GM19438 (cell line): ENCODE data around the gene ELK3.

Experiments used
- ATAC-seq: cut with Tn5 transposase; IDR thresholded peaks from one replicate; pipeline ENCODE4 v1.9.1; 2021; ENCODE audit warnings: low read depth; ENCODE audit not compliant: unreplicated experiment

ELK3 gene

DNA sequence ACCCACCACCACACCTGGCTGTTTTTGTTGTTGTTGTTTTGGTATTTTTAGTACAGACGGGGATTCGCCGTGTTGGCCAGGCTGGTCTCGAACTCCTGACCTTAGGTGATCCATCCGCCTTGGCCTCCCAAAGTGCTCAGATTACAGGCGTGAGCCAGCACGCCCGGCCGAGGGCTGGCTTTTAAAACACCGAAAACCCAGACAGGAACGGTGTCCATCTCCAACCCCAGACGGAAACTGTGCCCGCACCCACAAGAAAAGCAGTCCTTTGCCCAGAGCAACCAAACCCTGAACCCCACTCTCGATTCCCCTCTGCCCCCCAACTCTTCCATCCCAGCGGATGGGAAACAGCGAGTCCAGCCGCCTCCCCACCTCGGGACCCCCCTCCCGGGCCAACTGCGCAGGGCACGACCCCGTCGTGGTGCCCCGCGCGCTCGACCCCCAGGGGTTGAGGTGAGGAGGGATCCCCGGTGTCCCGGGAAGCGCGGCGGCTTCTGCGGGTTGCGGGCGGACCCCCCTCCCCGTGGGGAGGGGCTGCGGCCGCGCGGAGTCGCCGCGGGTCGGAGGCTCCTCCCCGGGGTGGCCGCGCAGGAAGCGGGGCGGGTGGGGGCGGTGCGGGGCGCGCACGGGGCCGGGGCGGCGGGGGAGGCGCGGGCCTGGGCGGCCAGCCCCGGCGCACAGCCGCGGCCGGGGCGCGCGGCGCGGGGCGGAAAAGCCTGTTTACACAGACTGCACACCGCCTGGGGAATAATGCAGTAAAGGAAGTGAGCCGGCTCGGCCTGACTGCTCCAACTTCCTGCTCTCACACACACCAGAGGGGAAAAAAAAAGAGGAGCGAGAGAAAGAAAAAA lies at the start of gene ELK3:
Gene ELK3, plus strand, starts transcription at position 651 of the 851 bp plus-strand sequence.
- peak; percentile 63 for ATAC-seq

GRCh38 chr12:96146747-96147146 lies 47.4 kb upstream of the ELK3 start:
- no peak for ATAC-seq

DNA sequence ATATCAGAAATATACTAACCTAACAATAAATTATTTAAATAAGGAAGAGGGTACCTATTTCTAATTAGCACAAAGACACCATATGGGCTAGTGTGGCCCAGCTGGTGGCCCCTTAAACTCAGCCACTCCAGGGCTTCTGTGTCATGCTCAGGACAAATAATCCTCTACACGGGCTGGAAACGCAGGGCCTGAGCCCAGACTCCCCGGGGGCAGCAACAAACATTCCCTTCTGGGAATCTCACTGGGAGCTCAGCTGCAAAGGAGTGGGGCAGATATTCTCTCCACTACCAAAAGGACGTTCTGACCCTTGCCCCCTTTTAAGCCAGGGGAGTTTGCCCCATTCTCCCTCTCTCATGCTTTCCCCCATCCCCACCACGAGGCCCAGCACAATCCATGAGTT lies 43.7 kb upstream of the ELK3 start:
- no peak for ATAC-seq

GRCh38 chr12:96152164-96152563 lies 42.0 kb upstream of the ELK3 start:
- no peak for ATAC-seq

GRCh38 chr12:96153131-96153725 lies 40.9 kb upstream of the ELK3 start:
- ATAC-seq, result no peak

GRCh38 chr12:96155181-96155580 lies 39.0 kb upstream of the ELK3 start:
- no peak for ATAC-seq

GRCh38 chr12:96155781-96156180 lies 38.4 kb upstream of the ELK3 start:
- no peak for ATAC-seq

GRCh38 chr12:96156211-96156610 lies 38.0 kb upstream of the ELK3 start:
- no peak for ATAC-seq

DNA sequence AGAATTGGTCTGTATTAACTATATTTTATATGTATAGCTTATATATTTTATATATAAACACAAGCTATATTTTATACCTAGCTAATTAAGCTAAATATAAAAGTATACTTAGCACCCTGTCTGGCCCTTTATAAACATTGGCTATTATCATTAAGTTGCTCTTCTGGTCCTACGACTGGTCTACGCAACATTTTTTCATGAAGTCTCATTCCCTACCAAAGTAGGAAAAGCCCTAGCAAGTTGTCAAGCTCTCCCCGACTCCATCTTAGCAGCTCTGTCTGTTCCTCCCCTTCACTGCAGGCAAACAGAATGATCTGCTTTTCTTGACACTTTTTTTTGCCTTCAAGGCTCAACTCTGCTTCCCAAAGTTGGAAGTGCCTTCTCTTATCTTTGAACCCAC lies 36.7 kb upstream of the ELK3 start:
- ATAC-seq, result no peak

DNA sequence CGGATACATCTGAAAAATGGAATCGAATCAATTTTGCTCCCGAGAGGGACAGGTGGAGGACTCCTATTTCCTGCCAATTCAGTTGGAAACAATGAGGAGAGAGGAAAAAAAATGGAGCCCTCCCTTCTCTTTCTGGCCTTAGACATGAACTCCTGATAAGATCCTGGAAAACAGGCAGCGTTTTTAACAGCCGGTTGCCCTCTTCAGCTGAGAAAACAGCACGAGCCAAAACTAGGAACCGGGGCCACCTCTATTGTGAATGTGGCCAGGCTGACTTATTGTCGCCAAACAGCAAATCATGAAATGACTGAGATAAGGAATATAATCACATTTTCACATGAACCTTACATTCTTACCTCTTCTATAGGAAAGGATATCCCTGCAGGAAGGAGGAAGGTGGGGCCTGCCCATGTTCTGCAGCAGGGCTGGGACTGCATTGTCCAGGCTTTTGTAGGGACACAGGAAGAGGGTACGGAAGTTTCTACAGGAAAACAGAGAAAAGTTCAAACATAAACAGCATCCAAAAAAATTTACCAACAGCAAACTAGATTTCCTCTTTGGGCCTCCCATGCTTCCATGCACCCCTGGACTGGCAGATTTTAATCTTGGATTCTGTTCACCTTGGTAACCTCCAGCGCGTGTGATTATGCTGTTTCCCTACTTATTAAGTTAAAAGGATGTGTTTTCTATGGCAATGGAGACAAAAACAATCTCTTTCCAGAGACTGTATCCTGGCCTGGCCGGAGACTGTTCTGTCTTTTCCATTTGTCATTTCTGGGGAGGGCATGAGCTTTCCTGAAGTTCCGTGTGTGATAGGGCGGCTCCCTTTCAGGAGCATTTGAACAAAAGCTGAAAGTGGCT lies 29.0 kb upstream of the ELK3 start:
- no peak for ATAC-seq

DNA sequence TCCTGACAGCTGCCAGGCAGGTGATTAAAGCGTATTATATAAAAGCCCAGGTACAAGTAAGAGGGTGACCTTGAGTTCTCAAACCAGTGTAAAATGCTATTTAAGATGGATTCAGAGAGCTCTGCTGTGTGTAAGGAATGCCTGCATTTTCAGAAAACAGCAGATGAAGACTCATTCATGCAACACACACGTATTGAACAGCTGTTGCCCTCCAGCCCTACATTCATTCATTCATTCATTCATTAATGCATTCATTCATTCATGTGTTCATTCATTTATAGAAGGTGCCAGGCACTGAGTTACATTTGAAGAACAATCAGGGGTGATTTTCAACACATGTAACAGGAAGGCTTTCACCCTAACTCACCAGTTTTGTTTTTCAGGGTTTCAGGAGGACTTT lies 27.4 kb upstream of the ELK3 start:
- ATAC-seq, result no peak

DNA sequence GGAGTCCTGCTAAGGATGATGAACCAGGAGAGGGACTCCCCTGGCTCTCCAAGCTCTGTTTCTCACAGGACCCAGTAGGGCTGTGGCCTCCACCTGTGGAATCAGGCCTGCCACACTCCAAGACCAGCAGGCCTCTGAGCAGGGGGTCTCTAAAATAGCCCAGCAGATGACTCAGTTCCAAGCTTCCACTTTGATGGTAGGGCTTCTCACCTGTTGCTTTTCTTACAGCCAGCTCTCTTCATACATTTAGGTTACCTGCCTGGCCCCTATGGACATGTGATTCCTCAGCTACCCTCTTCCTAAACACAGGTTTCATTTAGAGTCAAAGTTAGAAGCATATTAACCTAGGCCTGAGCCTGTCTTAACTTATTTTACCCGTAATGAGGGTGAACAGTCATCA lies 26.7 kb upstream of the ELK3 start:
- no peak for ATAC-seq

GRCh38 chr12:96170328-96170727 lies 23.8 kb upstream of the ELK3 start:
- no peak for ATAC-seq

DNA sequence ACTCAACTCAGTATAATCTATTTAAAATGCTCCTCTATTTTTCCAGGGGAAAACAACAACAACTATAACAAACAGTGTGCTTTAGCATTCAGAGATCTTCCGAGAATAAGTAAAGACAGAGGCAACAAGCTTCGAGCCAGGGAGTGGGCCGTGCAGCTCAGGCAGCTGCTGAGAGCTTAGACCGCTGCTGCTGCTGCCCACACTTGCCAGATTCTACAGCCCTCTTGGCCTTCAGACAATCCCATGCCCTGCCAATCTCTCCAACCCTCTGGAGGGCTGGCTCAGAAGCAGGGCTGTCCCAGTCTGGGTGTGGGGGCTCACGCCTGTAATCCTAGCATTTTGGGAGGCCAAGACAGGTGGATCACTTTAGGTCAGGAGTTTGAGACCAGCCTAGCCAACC lies 23.4 kb upstream of the ELK3 start:
- no peak for ATAC-seq

GRCh38 chr12:96171905-96172304 lies 22.3 kb upstream of the ELK3 start:
- no peak for ATAC-seq

GRCh38 chr12:96172981-96173380 lies 21.2 kb upstream of the ELK3 start:
- no peak for ATAC-seq

GRCh38 chr12:96176575-96176974 lies 17.6 kb upstream of the ELK3 start:
- ATAC-seq, result no peak

- no peak for ATAC-seq
Measured at GRCh38 chr12:96177013-96177412, 17.2 kb upstream of the ELK3 start.

DNA sequence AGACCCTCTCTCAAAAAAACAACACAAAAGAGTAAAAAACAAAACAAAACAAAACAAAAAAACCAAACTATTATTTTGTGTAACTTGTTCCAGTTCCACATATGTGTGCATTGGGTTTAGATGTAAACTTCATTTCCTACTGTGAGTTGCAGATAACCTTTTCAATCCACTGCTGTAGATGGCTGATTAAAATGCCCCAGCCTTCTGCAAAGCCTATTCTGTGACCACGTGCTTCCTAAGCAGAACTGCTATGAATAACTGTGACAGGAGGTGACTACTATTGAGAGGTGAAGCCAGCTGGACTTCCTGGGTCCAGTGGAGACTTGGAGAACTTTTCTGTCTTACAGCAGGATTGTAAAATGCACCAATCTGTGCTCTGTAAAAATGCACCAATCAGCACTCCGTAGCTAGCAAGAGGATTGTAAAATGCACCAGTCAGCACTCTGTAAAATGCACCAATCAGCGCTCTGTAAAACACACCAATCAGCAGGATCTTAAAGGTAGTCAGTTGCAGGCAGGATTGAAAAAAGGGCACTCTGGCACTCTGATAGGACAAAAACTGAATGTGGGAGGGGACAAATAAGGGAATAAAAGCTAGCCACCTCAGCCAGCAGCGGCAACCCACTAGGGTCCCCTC lies 10.3 kb upstream of the ELK3 start:
- ATAC-seq, result no peak

- no peak for ATAC-seq
Measured at GRCh38 chr12:96185914-96186313, 8.3 kb upstream of the ELK3 start.
